NT2/D1 (cell line): ENCODE data around the gene CUEDC1.

Experiments
- YY1 ChIP-seq: IDR thresholded peaks from 2 replicates; pipeline ENCODE4 v1.6.1; 2011; ENCODE audit not compliant: insufficient read length, insufficient read depth
- ZNF274 ChIP-seq: IDR thresholded peaks from 2 replicates; pipeline ENCODE4 v1.6.1; 2011; ENCODE audit warnings: mild to moderate bottlenecking, low read depth, low read length

GRCh38 chr17:57819285-57819684, 135.9 kb downstream of the CUEDC1 start:
- TF ChIP-seq YY1 (no peak), ZNF274 (no peak)
